Skeletal muscle tissue (tissue), 4 donors: ENCODE measurements around the gene PIN4. TPM values are rescaled to one million over a fixed set of nuclear protein-coding genes. Genes with fewer than 3 reads are reported as not detected.
A peak's percentile ranks its signal among the peaks of the same experiment; 100 is the strongest.

Experiments
- H3K27ac ChIP-seq: one replicate; pipeline ENCODE4 v1.7.0; 2013; ENCODE audit warnings: mild to moderate bottlenecking, low read depth, low read length, inconsistent platforms
- H3K27me3 ChIP-seq, 3 donors: one replicate each; pipeline ENCODE4 v1.7.0; 2013; ENCODE audit warnings: low read length in 3 of 3; ENCODE audit not compliant: control insufficient read depth in 3 of 3, insufficient read depth in 3 of 3
- H3K36me3 ChIP-seq, 3 donors: one replicate each; pipeline ENCODE4 v1.7.0; 2013; ENCODE audit warnings: low read length in 3 of 3; ENCODE audit not compliant: control insufficient read depth in 3 of 3, insufficient read depth in 3 of 3
- H3K4me1 ChIP-seq, 3 donors: one replicate each; pipeline ENCODE4 v1.7.0; 2013; ENCODE audit warnings: low read length in 3 of 3, mild to moderate bottlenecking in 3 of 3; ENCODE audit not compliant: control insufficient read depth in 3 of 3, insufficient read depth in 3 of 3
- H3K4me3 ChIP-seq, 3 donors: one replicate each; pipeline ENCODE4 v1.7.0; 2013; ENCODE audit warnings: low read length in 3 of 3
- H3K9ac ChIP-seq, 3 donors: one replicate each; pipeline ENCODE4 v1.7.0; 2013; ENCODE audit warnings: low read length in 3 of 3, mild to moderate bottlenecking in 3 of 3, moderate library complexity in 2 of 3, low read depth in 1 of 3
- H3K9me3 ChIP-seq, 3 donors: one replicate each; pipeline ENCODE4 v1.7.0; 2013; ENCODE audit warnings: low read length in 3 of 3; ENCODE audit not compliant: control insufficient read depth in 3 of 3
- total RNA-seq: library from RNA; depleted of rRNA; stranded (reverse); fragments of >200 nt; gene quantifications from one replicate; pipeline ENCODE4 v1.2.3, GENCODE V29; 2014
- donor health status: Osteomylitis.

Gene PIN4
- 13.0 TPM for total RNA-seq

DNA sequence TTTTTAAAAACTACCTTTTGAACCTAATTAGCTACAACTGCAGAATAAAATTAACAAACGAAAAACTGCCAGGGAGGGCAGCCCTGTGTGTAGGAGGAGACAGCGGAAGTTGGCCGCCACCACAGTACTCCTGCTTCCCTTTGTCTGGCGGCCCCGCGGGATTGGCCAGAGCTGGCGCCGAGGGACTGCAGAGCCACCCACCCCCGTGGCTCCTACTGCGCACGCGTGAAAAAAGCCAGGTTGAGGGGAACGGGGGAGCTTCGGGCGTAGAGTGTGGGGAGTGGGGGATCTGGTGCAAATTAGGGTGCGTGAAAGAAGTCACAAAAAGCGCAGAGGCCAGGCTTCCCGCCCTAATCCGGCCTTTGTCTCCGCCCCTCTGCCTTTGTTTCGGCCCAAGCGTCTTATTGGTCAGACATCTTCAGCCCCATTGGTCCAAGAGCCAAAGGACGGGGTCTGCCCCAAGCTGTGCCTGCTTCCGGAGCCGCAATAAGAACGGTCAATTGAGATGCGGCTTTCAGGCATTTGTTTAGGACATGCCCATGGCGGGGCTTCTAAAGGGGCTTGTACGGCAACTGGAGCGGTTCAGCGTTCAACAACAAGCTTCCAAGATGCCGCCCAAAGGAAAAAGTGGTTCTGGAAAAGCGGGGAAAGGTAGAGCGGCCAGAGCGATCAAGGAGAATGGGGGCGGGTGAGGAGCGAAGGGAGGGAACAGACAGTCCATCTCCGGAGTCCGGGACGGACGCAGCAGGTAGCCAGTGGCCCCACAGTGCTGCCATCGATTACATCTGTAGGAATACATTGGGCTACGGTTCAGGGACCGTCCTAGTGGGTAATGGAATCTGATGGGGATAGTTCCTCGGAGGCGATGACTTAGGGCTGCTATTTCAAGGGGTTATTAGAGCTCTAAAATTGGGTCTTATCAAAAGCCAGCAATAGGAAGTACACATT lies at the start of gene PIN4:
Gene PIN4 (plus strand): TSS at position 580 of the 948 bp plus-strand sequence. CDS start 29 bp downstream, at position 609.
- Histone ChIP-seq H3K9me3 (no peaks in the 10 kb centered on the region), H3K4me3 (peak within 1 kb of the TSS; percentile 77 to 94 (median 90)), H3K27ac (peak within 1 kb of the TSS; percentile 42), H3K4me1 (peaks cover 9 to 16% (median 14%) of the 10 kb centered on the region in 3 donors), H3K27me3 (no peaks in the 10 kb centered on the region), H3K9ac (peak within 1 kb of the TSS; percentile 69 to 89 (median 85)), H3K36me3 (no peaks in the 10 kb centered on the region)

DNA sequence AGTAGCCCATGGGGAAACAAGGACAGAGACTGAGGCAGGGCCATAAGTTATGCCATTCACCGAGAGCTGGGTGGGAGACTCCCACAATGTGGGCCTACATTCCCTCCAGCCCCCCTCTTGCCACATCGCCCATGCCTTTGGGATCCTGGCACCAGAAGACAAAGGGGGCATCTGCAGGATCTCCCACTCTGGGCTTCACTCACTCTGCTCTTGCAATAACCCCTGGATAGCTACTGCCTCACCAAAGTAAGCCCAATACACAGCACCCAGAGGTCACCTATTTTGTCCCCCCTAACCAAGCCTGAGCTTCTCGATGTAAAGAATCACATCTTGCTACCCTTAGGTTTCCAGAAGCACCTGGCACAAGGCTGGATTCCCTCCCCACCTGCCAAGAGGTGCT lies 49.1 kb upstream of the PIN4 start:
- Histone ChIP-seq H3K27ac (no peak overlapping the region), H3K4me1 (peaks cover 0 to 5% (median 3%) of the 10 kb centered on the region in 3 donors), H3K9ac (no peak overlapping the region), H3K9me3 (no peaks in the 10 kb centered on the region), H3K4me3 (no peak overlapping the region), H3K36me3 (no peaks in the 10 kb centered on the region), H3K27me3 (peaks cover 0 to 17% (median 4%) of the 10 kb centered on the region in 3 donors)

DNA sequence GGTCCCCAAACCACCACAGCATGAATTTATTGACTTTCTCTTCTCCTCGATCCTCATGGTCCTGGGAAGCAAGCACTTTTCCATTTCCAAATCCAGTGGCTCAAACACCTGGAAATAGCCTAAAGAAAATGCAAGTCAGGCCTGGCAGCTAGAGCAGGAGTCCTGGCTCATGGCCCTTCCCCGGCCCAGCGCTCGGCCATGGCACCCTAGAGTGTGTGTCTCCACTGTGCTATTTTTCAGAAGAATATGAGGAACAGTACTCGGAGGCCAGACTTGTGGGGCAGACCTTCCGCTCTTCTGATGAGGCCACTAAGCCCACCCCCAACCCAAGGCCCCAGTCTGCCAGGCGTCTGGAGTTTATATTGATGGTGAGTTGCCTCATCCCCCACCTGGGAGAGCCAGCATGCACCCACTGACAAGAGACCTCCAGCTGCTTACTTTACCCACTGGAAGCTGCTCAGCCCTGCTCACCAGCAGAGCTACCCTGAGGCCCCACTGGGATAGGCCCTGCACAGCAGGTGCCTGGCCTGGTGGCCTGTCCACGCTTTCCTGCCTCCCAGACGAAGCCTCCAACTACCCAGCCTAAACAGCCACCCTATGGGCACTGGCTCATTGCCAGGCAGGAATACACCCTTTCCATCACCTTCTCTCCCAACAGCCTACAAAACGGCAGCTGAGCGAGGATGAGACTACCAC lies 47.6 kb upstream of the PIN4 start:
- peaks cover 0 to 5% (median 3%) of the 10 kb centered on the region in 3 donors for H3K4me1 ChIP-seq
- H3K36me3 ChIP-seq = peaks cover 0 to 6% (median 0%) of the 10 kb centered on the region in 3 donors
- no peak overlapping the region for H3K27ac ChIP-seq
- H3K9me3 ChIP-seq = no peaks in the 10 kb centered on the region
- peaks cover 0 to 17% (median 4%) of the 10 kb centered on the region in 3 donors for H3K27me3 ChIP-seq
- no peak overlapping the region for H3K4me3 ChIP-seq
- no peak overlapping the region for H3K9ac ChIP-seq

DNA sequence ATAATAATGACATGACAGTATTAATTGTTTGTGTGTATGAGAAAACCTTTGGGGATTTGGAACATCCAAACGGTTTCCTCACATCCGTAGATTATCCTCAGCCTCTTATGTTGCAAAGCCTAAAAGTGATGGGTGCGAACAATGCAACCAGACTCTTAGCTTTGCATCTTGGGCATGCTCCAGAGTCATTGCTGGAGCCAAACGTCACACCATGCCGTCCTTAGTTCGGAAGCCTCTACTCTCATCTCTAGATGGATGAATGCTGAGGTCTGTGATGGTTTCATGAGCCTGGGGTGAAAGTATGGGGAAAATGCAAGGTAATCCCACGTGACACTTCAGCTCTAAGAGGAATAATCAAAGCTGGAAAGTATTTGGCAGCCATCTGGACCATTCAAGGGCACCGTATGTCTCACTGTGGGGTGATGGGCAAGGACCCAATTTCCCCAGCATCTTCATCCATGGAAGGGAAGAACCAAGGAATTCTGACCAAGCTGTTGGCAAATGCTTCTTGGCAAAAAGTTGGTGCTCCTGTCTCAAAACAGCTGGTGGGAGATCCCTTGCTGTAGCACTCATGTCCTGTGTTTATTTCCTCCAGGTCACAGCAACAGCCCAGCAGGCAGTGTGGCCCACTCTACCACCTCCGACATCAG lies 43.6 kb upstream of the PIN4 start:
- no peaks in the 10 kb centered on the region for H3K9me3 ChIP-seq
- H3K36me3 ChIP-seq = peaks cover 0 to 10% (median 0%) of the 10 kb centered on the region in 3 donors
- no peaks in the 10 kb centered on the region for H3K4me1 ChIP-seq
- no peak overlapping the region for H3K27ac ChIP-seq
- H3K4me3 ChIP-seq = no peak overlapping the region
- peaks cover 0 to 14% (median 2%) of the 10 kb centered on the region in 3 donors for H3K27me3 ChIP-seq
- H3K9ac ChIP-seq = no peak overlapping the region

DNA sequence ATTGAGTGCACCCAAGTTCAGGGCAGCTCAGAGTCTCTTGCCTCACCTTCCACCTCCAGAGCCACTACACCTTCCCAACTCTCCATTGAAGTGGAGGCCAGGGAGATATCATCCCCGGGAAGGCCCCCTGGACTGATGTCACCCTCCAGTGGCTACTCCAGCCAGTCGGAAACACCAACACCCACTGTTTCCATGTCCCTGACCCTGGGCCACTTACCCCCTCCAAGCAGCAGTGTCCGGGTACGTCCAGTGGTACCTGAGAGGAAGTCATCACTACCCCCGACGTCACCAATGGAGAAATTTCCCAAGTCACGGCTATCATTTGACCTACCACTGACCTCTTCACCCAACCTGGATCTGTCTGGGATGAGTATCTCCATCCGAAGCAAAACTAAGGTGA lies 42.0 kb upstream of the PIN4 start:
- Histone ChIP-seq H3K27me3 (peaks cover 0 to 8% (median 0%) of the 10 kb centered on the region in 3 donors), H3K4me1 (no peaks in the 10 kb centered on the region), H3K4me3 (no peak overlapping the region), H3K27ac (no peak overlapping the region), H3K36me3 (peaks cover 0 to 14% (median 0%) of the 10 kb centered on the region in 3 donors), H3K9ac (no peak overlapping the region), H3K9me3 (no peaks in the 10 kb centered on the region)

DNA sequence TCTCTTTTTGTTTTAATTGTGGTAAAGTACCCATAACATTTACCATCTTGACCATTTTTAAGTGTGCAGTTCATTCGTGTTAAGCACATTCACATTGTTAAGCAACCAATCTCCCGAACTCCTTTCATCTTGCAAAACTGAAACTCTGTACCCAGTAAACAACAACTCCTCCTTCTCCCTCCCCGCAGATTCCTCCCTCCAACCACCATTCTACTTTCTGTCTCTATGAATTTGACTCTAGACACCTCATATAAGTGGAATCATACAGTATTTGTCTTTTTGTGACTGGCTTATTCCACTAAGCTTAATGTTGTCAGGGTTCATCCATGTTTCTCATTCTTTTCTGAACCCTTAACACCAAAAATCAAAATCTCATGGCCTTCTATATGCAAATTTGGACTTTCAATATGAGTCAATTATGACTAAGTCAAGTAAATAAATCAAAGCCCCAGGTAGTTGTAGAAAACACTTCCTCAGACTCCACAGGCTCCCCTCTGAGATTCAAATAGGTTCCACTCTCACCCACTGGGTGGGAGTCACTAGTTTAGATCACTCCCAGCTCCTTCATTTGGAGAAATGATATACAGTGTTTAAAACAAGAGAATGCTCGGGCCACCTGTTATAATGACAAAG lies 40.1 kb upstream of the PIN4 start:
- H3K27ac ChIP-seq = no peak overlapping the region
- H3K9ac ChIP-seq = no peak overlapping the region
- H3K36me3 ChIP-seq = peaks cover 0 to 14% (median 0%) of the 10 kb centered on the region in 3 donors
- no peaks in the 10 kb centered on the region for H3K4me1 ChIP-seq
- H3K27me3 ChIP-seq = peaks cover 0 to 8% (median 0%) of the 10 kb centered on the region in 3 donors
- H3K9me3 ChIP-seq = no peaks in the 10 kb centered on the region
- no peak overlapping the region for H3K4me3 ChIP-seq

DNA sequence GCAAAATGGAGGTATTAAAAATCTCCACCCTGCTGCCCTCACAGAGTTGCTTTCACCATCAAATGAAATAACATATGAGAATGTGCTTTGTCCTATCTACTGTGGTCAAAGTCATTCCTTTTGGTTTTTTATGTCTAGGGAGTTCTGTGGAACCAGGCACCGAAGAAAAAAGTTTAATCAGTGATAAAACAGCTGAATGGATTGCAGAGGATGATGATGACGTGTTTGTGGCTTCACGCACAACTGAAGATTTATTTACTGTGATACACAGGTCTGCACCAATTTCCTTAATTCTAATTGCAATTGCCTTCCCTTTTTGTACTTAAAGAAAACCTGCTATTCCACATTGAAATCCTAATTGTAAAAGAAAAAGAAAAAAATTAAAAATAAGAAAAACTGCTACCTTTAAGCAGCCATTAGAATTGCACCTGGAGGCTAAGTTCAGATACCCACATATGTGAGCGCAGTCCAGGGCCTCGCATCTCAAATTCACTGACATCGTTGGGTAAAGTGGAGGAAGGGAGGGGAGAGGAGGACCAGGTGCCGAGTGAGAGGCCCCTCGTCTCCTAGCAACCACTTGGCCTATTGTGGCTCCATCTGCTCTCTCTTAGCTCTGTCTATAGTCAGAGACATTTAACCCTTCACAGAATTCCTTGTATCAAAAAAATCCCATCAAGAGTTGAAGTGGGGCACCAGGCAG lies 39.3 kb upstream of the PIN4 start:
- no peak overlapping the region for H3K27ac ChIP-seq

DNA sequence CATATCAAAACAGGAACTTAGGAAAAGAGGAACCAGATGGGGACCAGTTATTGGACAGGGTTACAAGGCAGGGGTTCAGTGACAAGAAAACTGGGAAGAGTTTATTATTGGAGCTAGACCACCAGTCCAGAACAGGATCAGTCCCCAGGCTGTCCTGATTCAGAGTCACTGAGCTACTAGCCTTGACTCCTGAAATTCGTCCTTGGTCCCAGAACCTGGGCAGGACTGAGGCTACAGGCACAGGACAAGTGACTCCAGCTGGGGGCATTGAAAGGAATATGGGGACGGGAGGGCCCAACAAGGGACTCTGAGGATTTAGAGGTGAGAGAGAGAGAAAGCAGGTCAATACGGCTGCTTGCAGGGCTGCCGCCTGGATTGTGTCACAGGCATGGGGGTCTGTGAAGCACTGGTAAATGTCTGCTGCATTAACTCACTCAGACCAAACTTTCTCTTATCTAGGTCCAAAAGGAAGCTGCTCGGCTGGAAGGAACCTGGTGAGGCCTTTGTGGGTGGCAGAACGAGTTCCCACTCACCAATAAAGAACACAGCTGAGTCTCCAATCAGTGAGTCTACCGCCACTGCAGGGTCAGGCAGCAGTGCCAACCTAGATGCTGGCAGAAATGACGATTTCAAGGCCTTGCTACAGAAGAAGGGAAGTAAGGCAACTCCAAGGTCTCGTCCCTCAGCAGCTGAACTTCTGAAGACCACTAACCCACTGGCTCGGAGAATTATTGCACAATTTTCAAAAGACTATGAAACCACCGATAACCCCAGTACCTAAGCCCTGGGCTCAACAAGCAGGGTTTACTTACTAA lies 38.6 kb upstream of the PIN4 start:
- Histone ChIP-seq H3K27me3 (peaks cover 0 to 8% (median 0%) of the 10 kb centered on the region in 3 donors), H3K36me3 (peaks cover 0 to 14% (median 0%) of the 10 kb centered on the region in 3 donors), H3K4me1 (no peaks in the 10 kb centered on the region), H3K4me3 (no peak overlapping the region), H3K9ac (no peak overlapping the region), H3K9me3 (no peaks in the 10 kb centered on the region), H3K27ac (no peak overlapping the region)

More for the DNA sequence above, 39.3 kb upstream of the PIN4 start:
- Histone ChIP-seq H3K27me3 (peaks cover 0 to 8% (median 0%) of the 10 kb centered on the region in 3 donors), H3K4me3 (no peak overlapping the region), H3K36me3 (peaks cover 0 to 14% (median 0%) of the 10 kb centered on the region in 3 donors), H3K4me1 (no peaks in the 10 kb centered on the region), H3K9ac (no peak overlapping the region), H3K9me3 (no peaks in the 10 kb centered on the region)
